GM21515 (cell line): ENCODE results near the gene PTPRJ.

Source experiments
- ATAC-seq: cut with Tn5 transposase; IDR thresholded peaks from one replicate; pipeline ENCODE4 v1.9.1; 2021; ENCODE audit not compliant: unreplicated experiment

PTPRJ gene

GRCh38 chr11:48090174-48090573, 109.8 kb downstream of the PTPRJ start:
- no peak for ATAC-seq

GRCh38 chr11:48091426-48092102, 111.2 kb downstream of the PTPRJ start:
- no peak for ATAC-seq

- no peak for ATAC-seq
Measured at GRCh38 chr11:48093323-48093722, 113.0 kb downstream of the PTPRJ start.

- ATAC-seq: no peak
Measured at GRCh38 chr11:48093795-48094642, 113.7 kb downstream of the PTPRJ start.

- ATAC-seq: no peak
Measured at GRCh38 chr11:48094643-48095339, 114.4 kb downstream of the PTPRJ start.

- no peak for ATAC-seq
Measured at GRCh38 chr11:48095779-48096470, 115.6 kb downstream of the PTPRJ start.

- no peak for ATAC-seq
Measured at GRCh38 chr11:48096588-48097525, 116.5 kb downstream of the PTPRJ start.

- ATAC-seq: no peak
Measured at GRCh38 chr11:48098024-48098423, 117.7 kb downstream of the PTPRJ start.

GRCh38 chr11:48099916-48100446, 119.6 kb downstream of the PTPRJ start:
- ATAC-seq: no peak

- no peak for ATAC-seq
Measured at GRCh38 chr11:48101044-48101733, 120.8 kb downstream of the PTPRJ start.

- ATAC-seq: no peak
Measured at GRCh38 chr11:48101958-48102357, 121.6 kb downstream of the PTPRJ start.

- ATAC-seq: no peak
Measured at GRCh38 chr11:48103621-48104567, 123.5 kb downstream of the PTPRJ start.

GRCh38 chr11:48104568-48104924, 124.2 kb downstream of the PTPRJ start:
- no peak for ATAC-seq

GRCh38 chr11:48105096-48105990, 125.0 kb downstream of the PTPRJ start:
- ATAC-seq: no peak

GRCh38 chr11:48106166-48106565, 125.8 kb downstream of the PTPRJ start:
- no peak for ATAC-seq

- peak; percentile 79 for ATAC-seq
Measured at GRCh38 chr11:48107188-48107704, 126.9 kb downstream of the PTPRJ start.
